Uterus (tissue), 2 donors: ENCODE measurements around the gene NFIA.

Source experiments
- CTCF ChIP-seq, 4 experiments: fragments of 200-600 bp in 2 of 4; fragments of 450-650 bp in 2 of 4; sonication (generic) in 2 of 4; IDR thresholded peaks; one replicate each; pipeline ENCODE4 v1.5.1; 2016 to 2019; ENCODE audit warnings: antibody characterized with exemption in 4 of 4, mild to moderate bottlenecking in 2 of 4, moderate library complexity in 1 of 4
- POLR2A ChIP-seq, 2 donors: fragments of 450-650 bp; IDR thresholded peaks; one replicate each; pipeline ENCODE4 v1.6.1; 2016; ENCODE audit warnings: antibody characterized with exemption in 2 of 2, mild to moderate bottlenecking in 1 of 2, moderate library complexity in 1 of 2

- TF ChIP-seq CTCF (IDR thresholded peaks at IDR 0.05) (no peak), POLR2A (IDR thresholded peaks at IDR 0.05) (no peak)
Observed at GRCh38 chr1:61207416-61207815, 125.1 kb downstream of the NFIA start.
